Measurements from ENCODE around the gene PHF24.
A peak's percentile ranks its signal among the peaks of the same experiment; 100 is the strongest.
"Not testable (repeated sequence)": the region's sequence is repeated elsewhere in the genome, so short reads cannot be mapped to it uniquely, and the experiment has no call there.

Gene PHF24

DNA sequence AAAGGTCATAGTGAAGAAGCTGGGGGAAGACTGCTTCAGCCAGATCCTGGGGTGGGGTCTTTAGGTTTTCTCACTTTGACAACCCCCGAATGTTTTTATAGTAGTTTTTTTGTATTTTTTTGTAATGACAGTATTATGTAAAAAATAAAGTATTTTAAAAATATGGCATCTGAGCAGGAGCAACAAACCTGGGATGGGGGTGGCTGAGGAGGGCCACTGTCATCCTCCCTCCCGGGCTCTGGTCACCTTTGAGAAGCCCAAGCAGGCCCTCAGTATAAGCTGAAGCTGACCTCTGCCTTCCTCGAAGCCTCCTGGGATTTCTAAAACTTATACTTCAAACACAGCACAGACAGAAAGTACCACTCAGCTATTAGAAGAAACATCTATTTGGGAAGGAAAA, 40.2 kb downstream of the PHF24 start:
- Mint-ChIP-seq H3K36me3 (peaks cover 2% of the 10 kb centered on the region), H3K4me1 (ENCODE audit: low read depth) (peaks cover 28% of the 10 kb centered on the region), H3K9me3 (ENCODE audit: low read depth) (no peaks in the 10 kb centered on the region), H3K27ac (no peak overlapping the region), H3K4me3 (no peak overlapping the region), H3K27me3 (no peaks in the 10 kb centered on the region)

DNA sequence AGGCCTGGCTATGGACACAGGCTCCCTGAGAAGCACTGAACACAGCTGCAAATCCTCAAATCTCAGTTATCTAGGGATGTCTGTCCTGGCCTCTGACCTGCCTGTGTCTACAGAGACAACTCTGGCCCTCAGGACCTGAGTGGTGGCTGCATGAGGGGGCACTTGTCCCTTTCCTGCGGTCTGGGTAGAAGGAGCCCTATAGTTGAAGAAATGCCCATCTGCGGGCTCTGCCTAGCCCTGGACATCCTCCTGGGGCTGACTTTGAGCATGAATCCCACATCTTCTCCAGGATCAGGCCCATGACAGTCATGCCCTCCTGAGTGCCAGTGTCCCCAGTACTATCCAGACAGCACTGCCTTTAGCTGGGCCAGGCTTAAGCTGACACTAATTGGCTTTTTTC, 41.5 kb downstream of the PHF24 start:
- Mint-ChIP-seq H3K27ac (no peak overlapping the region), H3K27me3 (no peaks in the 10 kb centered on the region), H3K9me3 (ENCODE audit: low read depth) (no peaks in the 10 kb centered on the region), H3K4me3 (no peak overlapping the region), H3K4me1 (ENCODE audit: low read depth) (peaks cover 20% of the 10 kb centered on the region), H3K36me3 (peaks cover 5% of the 10 kb centered on the region)

DNA sequence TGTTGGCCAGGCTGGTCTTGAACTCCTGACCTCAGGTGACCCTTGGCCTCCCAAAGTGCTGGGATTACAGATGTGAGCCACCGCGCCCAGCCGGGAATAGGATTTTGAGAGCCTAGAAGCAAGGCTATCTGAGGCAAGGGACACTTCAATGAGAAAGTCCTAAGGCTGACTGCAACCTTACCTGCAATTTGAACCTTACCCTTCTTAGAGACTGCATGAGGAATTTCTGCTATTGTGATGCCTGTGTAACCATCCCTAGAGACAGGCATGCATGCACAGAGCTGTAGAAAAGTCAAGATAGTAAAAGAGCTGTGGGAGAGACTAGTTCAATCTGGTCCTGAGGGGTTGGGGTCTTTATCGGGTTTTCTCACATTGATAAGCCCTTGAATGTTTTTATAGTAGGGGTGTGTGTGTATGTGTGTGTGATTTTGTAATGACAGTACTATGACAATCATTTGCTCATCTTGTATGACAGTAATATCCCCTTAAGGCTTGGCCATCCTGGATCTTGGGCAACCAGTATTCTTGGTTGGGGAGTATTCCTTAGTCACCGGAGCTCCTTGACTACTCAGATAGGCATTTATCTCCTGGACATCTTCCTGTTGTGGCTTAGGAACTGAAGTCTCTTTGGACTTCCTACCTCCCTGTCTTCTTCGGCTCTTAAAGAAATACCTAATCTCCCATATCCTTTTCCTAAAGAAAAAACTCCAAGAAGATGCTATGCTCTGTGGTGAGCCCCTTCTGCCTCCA, 42.6 kb downstream of the PHF24 start:
- Mint-ChIP-seq H3K4me1 (ENCODE audit: low read depth) (peaks cover 20% of the 10 kb centered on the region), H3K9me3 (ENCODE audit: low read depth) (no peaks in the 10 kb centered on the region), H3K36me3 (peaks cover 5% of the 10 kb centered on the region), H3K27me3 (no peaks in the 10 kb centered on the region), H3K27ac (no peak overlapping the region), H3K4me3 (no peak overlapping the region)

DNA sequence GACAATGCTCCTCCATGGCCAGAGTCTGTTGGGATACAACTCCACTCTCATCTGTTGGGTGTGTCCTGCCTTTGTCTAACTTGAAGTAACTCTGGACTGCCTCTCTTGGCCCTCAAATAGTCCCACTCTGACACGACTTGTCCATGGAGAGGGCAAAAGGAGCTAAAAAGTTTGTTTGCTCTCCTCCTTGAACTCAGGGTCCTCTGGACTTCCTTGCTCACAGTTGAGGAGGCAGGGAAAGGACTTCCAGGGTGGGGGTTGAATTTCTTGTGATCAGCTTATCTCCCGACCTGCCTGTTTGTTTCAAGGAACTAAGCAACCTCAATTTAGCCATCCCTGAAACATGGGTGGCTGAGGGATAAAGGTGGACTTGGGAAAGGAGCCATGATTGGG, 43.2 kb downstream of the PHF24 start:
- Mint-ChIP-seq H3K27ac (peak overlapping the region; percentile 85), H3K36me3 (peaks cover 5% of the 10 kb centered on the region), H3K9me3 (ENCODE audit: low read depth) (no peaks in the 10 kb centered on the region), H3K4me1 (ENCODE audit: low read depth) (peaks cover 20% of the 10 kb centered on the region), H3K27me3 (no peaks in the 10 kb centered on the region), H3K4me3 (no peak overlapping the region)

DNA sequence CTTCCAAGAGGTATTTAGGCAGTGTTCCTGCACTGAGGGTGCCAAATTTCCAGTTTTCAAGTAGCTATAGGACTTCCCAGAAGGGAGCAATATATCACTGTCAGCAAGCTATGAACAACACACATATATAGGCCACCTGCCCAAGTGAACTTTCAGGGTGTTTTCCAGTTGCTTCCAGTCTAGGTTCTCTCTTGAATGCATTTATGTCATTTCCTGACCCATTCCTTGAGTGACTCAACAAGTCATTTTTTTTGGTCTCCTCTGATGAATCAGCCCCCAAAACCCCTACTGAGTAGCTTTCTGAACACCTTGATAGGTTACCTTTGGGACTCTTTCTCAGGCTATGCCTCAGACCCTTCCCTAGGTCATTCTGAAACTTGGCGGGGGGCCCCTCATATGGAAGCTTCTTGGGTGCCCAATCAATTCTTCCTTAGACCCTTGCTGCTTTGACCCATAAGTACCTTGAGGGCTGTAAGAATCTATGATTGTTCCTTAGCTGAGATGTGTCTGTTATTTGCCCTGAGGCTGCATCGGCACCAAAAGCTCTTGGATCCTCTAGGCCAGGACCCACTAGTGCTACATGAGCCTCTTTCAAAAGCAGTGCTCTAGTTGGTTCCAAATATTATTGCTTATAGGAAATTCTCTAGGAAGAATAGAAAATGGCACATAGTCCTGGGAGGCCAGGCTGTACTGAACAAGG, 43.9 kb downstream of the PHF24 start:
- Mint-ChIP-seq H3K36me3 (peaks cover 7% of the 10 kb centered on the region), H3K4me3 (peak overlapping the region; percentile 4), H3K27ac (peak overlapping the region; percentile 85), H3K4me1 (ENCODE audit: low read depth) (peaks cover 20% of the 10 kb centered on the region), H3K27me3 (no peaks in the 10 kb centered on the region), H3K9me3 (ENCODE audit: low read depth) (no peaks in the 10 kb centered on the region)

- H3K4me1 Mint-ChIP-seq (ENCODE audit: low read depth), result peaks cover 18% of the 10 kb centered on the region
- no peaks in the 10 kb centered on the region for H3K9me3 Mint-ChIP-seq (ENCODE audit: low read depth)
- no peak overlapping the region for H3K4me3 Mint-ChIP-seq
- H3K27ac Mint-ChIP-seq, result no peak overlapping the region
- peaks cover 7% of the 10 kb centered on the region for H3K36me3 Mint-ChIP-seq
- no peaks in the 10 kb centered on the region for H3K27me3 Mint-ChIP-seq
Measured at GRCh38 chr9:35002623-35003022, 44.5 kb downstream of the PHF24 start.

DNA sequence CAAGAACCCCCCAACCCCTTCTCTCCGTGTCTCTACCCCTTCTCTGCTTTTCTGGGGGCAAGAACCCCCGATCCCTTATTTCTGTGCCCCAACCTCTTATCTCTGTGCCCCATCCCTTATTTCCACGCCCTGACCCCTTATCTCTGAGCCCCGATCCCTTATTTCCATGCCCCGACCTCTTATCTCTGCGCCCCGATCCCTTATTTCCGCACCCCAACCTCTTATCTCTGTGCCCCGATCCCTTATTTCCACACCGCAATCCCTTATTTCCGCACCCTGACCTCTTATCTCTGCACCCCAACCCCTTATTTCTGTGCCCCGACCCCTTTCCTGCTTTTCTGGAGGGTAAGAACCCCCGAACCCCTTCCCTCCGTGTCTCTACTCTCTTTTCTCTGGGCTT, 46.2 kb downstream of the PHF24 start:
- H3K4me3 Mint-ChIP-seq, H3K27ac Mint-ChIP-seq: not testable (repeated sequence)
- peaks cover 15% of the 10 kb centered on the region for H3K36me3 Mint-ChIP-seq

DNA sequence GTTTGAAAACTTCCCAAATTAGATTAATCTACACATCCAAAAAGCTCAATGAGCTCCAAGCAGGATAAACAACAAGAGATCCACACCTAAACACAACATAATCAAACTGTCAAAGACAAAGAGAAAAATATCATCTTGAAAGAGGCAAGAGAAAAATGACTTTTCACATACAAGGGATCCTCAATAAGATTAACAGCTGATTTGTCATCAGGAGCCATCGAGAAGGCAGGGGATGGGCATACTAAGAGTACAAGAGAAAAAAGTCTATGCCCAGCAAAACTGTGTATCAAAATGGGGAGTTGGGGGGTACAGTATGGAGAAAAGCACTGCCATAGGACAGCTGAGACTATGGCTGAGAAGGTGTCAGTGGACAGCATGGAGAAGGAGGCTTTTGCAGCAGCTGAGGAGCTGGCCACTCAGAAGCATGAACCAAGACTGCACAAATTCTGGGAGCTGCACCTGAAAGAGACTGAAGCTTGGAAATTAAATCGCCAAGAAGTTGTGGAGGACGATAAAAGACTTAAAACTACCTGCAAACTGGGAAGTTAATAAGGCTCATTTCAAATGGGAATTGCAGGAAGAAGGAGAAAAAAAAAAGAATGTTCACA, 52.4 kb downstream of the PHF24 start:
- Mint-ChIP-seq H3K9me3 (ENCODE audit: low read depth) (peaks cover 15% of the 10 kb centered on the region), H3K27ac (no peak overlapping the region), H3K4me1 (ENCODE audit: low read depth) (peaks cover 5% of the 10 kb centered on the region), H3K4me3 (no peak overlapping the region), H3K27me3 (no peaks in the 10 kb centered on the region), H3K36me3 (peaks cover 33% of the 10 kb centered on the region)

More for the DNA sequence above, 46.2 kb downstream of the PHF24 start:
- not testable (repeated sequence) for H3K9me3 Mint-ChIP-seq (ENCODE audit: low read depth); H3K27me3 Mint-ChIP-seq
- peaks cover 16% of the 10 kb centered on the region for H3K4me1 Mint-ChIP-seq (ENCODE audit: low read depth)

DNA sequence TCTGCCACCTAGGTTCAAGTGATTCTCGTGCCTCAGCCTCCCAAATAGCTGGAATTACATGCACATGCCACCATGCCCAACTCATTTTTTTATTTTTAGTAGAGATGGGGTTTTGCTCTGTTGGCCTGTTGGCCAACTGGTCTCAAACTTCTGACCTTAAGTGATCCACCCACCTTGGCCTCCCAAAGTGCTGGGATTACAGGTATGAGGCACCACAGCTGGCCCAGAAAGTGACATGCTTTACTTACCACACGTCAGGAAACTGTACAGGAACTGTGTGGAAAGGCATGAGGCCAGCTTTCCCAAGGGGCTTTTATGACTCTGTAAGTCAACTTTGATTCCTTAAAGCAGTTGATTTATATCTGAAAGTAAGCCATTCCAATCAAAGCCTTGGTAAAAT, 56.4 kb downstream of the PHF24 start:
- Mint-ChIP-seq H3K27ac (no peak overlapping the region), H3K4me3 (no peak overlapping the region), H3K9me3 (ENCODE audit: low read depth) (peaks cover 15% of the 10 kb centered on the region), H3K4me1 (ENCODE audit: low read depth) (peaks cover 5% of the 10 kb centered on the region), H3K27me3 (no peaks in the 10 kb centered on the region), H3K36me3 (peaks cover 25% of the 10 kb centered on the region)

- H3K9me3 Mint-ChIP-seq (ENCODE audit: low read depth); H3K27me3 Mint-ChIP-seq; H3K4me3 Mint-ChIP-seq; H3K27ac Mint-ChIP-seq; H3K4me1 Mint-ChIP-seq (ENCODE audit: low read depth): not testable (repeated sequence)
- peaks cover 28% of the 10 kb centered on the region for H3K36me3 Mint-ChIP-seq
Measured at GRCh38 chr9:35023443-35023842, 65.4 kb downstream of the PHF24 start.

GRCh38 chr9:35026671-35027070, 68.6 kb downstream of the PHF24 start:
- H3K36me3 Mint-ChIP-seq, result peaks cover 22% of the 10 kb centered on the region
- H3K27me3 Mint-ChIP-seq, result no peaks in the 10 kb centered on the region
- H3K4me3 Mint-ChIP-seq, result no peak overlapping the region
- H3K27ac Mint-ChIP-seq, result no peak overlapping the region
- H3K9me3 Mint-ChIP-seq (ENCODE audit: low read depth), result no peaks in the 10 kb centered on the region
- peaks cover 9% of the 10 kb centered on the region for H3K4me1 Mint-ChIP-seq (ENCODE audit: low read depth)

DNA sequence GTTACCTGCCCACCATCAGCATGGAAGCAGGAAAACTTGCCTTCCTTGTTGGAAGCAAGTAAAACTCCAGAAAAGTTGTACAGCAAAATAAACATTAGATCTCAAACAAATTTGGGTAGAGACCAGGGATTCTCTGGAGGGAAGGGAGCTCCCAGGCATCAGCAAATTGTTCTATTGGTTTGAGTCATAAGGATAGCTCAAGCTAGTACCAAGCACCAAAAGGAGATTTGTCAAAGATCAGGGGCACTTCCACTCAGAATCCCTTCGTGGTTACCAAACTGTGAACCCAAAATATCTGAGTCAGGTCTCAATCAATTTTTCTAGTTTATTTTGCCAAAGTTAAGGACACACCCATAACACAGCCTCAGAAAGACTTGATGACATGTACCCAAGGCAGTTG, 69.3 kb downstream of the PHF24 start:
- Mint-ChIP-seq H3K27me3 (no peaks in the 10 kb centered on the region), H3K27ac (no peak overlapping the region), H3K36me3 (peaks cover 17% of the 10 kb centered on the region), H3K4me3 (no peak overlapping the region), H3K4me1 (ENCODE audit: low read depth) (peaks cover 9% of the 10 kb centered on the region), H3K9me3 (ENCODE audit: low read depth) (no peaks in the 10 kb centered on the region)

- Mint-ChIP-seq H3K27me3 (no peaks in the 10 kb centered on the region), H3K4me3 (no peak overlapping the region), H3K4me1 (ENCODE audit: low read depth) (peaks cover 9% of the 10 kb centered on the region), H3K9me3 (ENCODE audit: low read depth) (no peaks in the 10 kb centered on the region), H3K36me3 (peaks cover 17% of the 10 kb centered on the region), H3K27ac (no peak overlapping the region)
Measured at GRCh38 chr9:35027860-35028259, 69.8 kb downstream of the PHF24 start.

- H3K36me3 Mint-ChIP-seq, result peaks cover 16% of the 10 kb centered on the region
- H3K4me1 Mint-ChIP-seq (ENCODE audit: low read depth), result peaks cover 8% of the 10 kb centered on the region
- H3K27me3 Mint-ChIP-seq, result no peaks in the 10 kb centered on the region
- no peak overlapping the region for H3K4me3 Mint-ChIP-seq
- H3K27ac Mint-ChIP-seq, result no peak overlapping the region
- H3K9me3 Mint-ChIP-seq (ENCODE audit: low read depth), result no peaks in the 10 kb centered on the region
Measured at GRCh38 chr9:35028341-35028740, 70.3 kb downstream of the PHF24 start.

- no peak overlapping the region for H3K4me3 Mint-ChIP-seq
- no peak overlapping the region for H3K27ac Mint-ChIP-seq
- no peaks in the 10 kb centered on the region for H3K9me3 Mint-ChIP-seq (ENCODE audit: low read depth)
- peaks cover 9% of the 10 kb centered on the region for H3K36me3 Mint-ChIP-seq
- no peaks in the 10 kb centered on the region for H3K27me3 Mint-ChIP-seq
- H3K4me1 Mint-ChIP-seq (ENCODE audit: low read depth), result peaks cover 5% of the 10 kb centered on the region
Measured at GRCh38 chr9:35029241-35029640, 71.2 kb downstream of the PHF24 start.
